Panc1 (cell line): ENCODE data around the gene UGT1A10. TPM values are rescaled to one million over a fixed set of nuclear protein-coding genes. Genes with fewer than 3 reads are reported as not detected.

Experiments
- ATAC-seq: fragments of 200-7000 bp; cut with Tn5 transposase; 2 replicates; pipeline ENCODE4 v1.9.1; 2020; ENCODE audit warnings: mild to moderate bottlenecking, moderate library complexity
- BruUV-seq: library from RNA; stranded (reverse); fragments of 400-500 nt; replicated peaks from 2 replicates; lab custom pipeline; 2021; lab: Mats Ljungman, UMichigan
- CTCF ChIA-PET: fragments of 300-600 bp; sonication (Branson Sonifier 250); formaldehyde crosslinking; loops from one replicate; lab custom pipeline; 2022; ENCODE audit warnings: antibody characterized with exemption; lab: Charles Lee
- POLR2A ChIA-PET: fragments of 300-600 bp; sonication (Branson Sonifier 250); formaldehyde crosslinking; loops from one replicate; lab custom pipeline; 2022; ENCODE audit warnings: antibody characterized with exemption; lab: Charles Lee
- DNase-seq: peaks from one replicate; pipeline ENCODE4 v3.0.0-alpha.2; 2010; ENCODE audit warnings: low read depth, low spot score
- H3K27ac ChIP-seq: 2 replicates; pipeline ENCODE4 v1.5.1; 2011; ENCODE audit warnings: mild to moderate bottlenecking, low read length, inconsistent platforms
- H3K27me3 ChIP-seq: fragments of 200-500 bp; sonication (Bioruptor generic); 2 replicates; pipeline ENCODE4 v1.6.0; 2014; ENCODE audit warnings: low read length, inconsistent platforms; ENCODE audit not compliant: control insufficient read depth, insufficient read depth
- H3K36me3 ChIP-seq: fragments of 200-500 bp; sonication (Bioruptor generic); 2 replicates; pipeline ENCODE4 v1.5.1; 2014; ENCODE audit warnings: inconsistent platforms, mild to moderate bottlenecking, low read length, moderate library complexity; ENCODE audit not compliant: control insufficient read depth, insufficient read depth
- H3K4me1 ChIP-seq: 2 replicates; pipeline ENCODE4 v1.5.1; 2011; ENCODE audit warnings: inconsistent platforms, mild to moderate bottlenecking, low read length, moderate library complexity; ENCODE audit not compliant: control insufficient read depth, insufficient read depth
- H3K4me3 ChIP-seq, 2 experiments: 2 replicates each; pipeline ENCODE4 v1.5.1; 2011 to 2012; ENCODE audit warnings: low read depth in 2 of 2, low read length in 2 of 2, mild to moderate bottlenecking in 2 of 2, inconsistent platforms in 1 of 2, moderate library complexity in 1 of 2
- H3K9me3 ChIP-seq: fragments of 200-500 bp; sonication (Bioruptor generic); 2 replicates; pipeline ENCODE4 v1.5.1; 2014; ENCODE audit warnings: low read depth, mild to moderate bottlenecking, inconsistent platforms, low read length, moderate library complexity; ENCODE audit not compliant: control insufficient read depth, insufficient read depth
- CTCF ChIP-seq: fragments of 450-650 bp; IDR thresholded peaks from 2 replicates; pipeline ENCODE4 v1.5.1; 2017; ENCODE audit warnings: mild to moderate bottlenecking
- POLR2AphosphoS5 ChIP-seq: IDR thresholded peaks from 2 replicates; pipeline ENCODE4 v1.6.1; 2012; ENCODE audit warnings: mild to moderate bottlenecking, low read depth, low read length, moderate library complexity
- REST ChIP-seq, 2 experiments: IDR thresholded peaks; 2 replicates each; pipeline ENCODE4 v1.6.1; 2011 to 2012; ENCODE audit warnings: low read depth in 2 of 2, control low read depth in 1 of 2, low read length in 1 of 2, mild to moderate bottlenecking in 1 of 2, moderate library complexity in 1 of 2; ENCODE audit not compliant: insufficient read depth in 1 of 2
- SIN3A ChIP-seq: IDR thresholded peaks from 2 replicates; pipeline ENCODE4 v1.6.1; 2012; ENCODE audit warnings: low read depth, mild to moderate bottlenecking, low read length, moderate library complexity, borderline replicate concordance; ENCODE audit not compliant: insufficient read depth
- TCF7L2 ChIP-seq: IDR thresholded peaks from 2 replicates; pipeline ENCODE4 v1.6.1; 2011; ENCODE audit warnings: mild to moderate bottlenecking, low read depth, low read length, inconsistent platforms
- in situ Hi-C: cut with HindIII; loops from 2 replicates; pipeline ENCODE4 v1.10.0; 2016; ENCODE audit warnings: low sequenced_read_pairs, low pct_unique_long_range_greater_than_20kb
- intact Hi-C: fragments of 100-400 bp; cut with micrococcal nuclease; formaldehyde crosslinking; loops from one replicate; pipeline ENCODE4 v1.10.0; 2022; ENCODE audit not compliant: unreplicated experiment
- total RNA-seq: library from RNA; stranded (reverse); gene quantifications from one replicate; pipeline ENCODE4 v1.2.1, GENCODE V29; 2021; ENCODE audit not compliant: unreplicated experiment

UGT1A10 gene
- total RNA-seq, 1 experiment from 2014 or later, result not detected

GRCh38 chr2:233604826-233605225 is 31.4 kb upstream of the UGT1A10 start:
- ATAC-seq, result no peak
- Histone ChIP-seq H3K4me1 (no peaks in the 10 kb centered on the region), H3K36me3 (no peaks in the 10 kb centered on the region), H3K27ac (no peak overlapping the region), H3K27me3 (peaks cover 4% of the 10 kb centered on the region; the same call in 1 of the 2 replicates), H3K9me3 (no peaks in the 10 kb centered on the region), H3K4me3 (no peak overlapping the region)
- ChIA-PET POLR2A (no interaction called here), CTCF (no interaction called here)
- intact Hi-C loops, result no loop called here
- TF ChIP-seq SIN3A (no peak), TCF7L2 (no peak), CTCF (no peak), REST (IDR thresholded peaks at IDR 0.05; ENCODE audit: insufficient read depth in 1 of 2, low read depth in 2 of 2, low read length in 1 of 2) (no peak), POLR2AphosphoS5 (no peak)
- in situ Hi-C loops, result no loop called here
- no TSS peak for BruUV-seq
- DNase-seq, result no peak

- Histone ChIP-seq H3K36me3 (no peaks in the 10 kb centered on the region), H3K9me3 (no peaks in the 10 kb centered on the region), H3K27me3 (peaks cover 4% of the 10 kb centered on the region; the same call in 1 of the 2 replicates), H3K4me3 (no peak overlapping the region), H3K4me1 (no peaks in the 10 kb centered on the region), H3K27ac (no peak overlapping the region)
- intact Hi-C loops, result no loop called here
- CTCF ChIA-PET, result no interaction called here
- BruUV-seq, result no TSS peak
- TF ChIP-seq CTCF, result no peak
- TF ChIP-seq POLR2AphosphoS5, result no peak
- no peak for TF ChIP-seq SIN3A
- TF ChIP-seq TCF7L2, result no peak
- TF ChIP-seq REST (IDR thresholded peaks at IDR 0.05; ENCODE audit: insufficient read depth in 1 of 2, low read depth in 2 of 2, low read length in 1 of 2), result no peak
- no peak for ATAC-seq
- in situ Hi-C loops, result no loop called here
- DNase-seq, result no peak
- POLR2A ChIA-PET, result no interaction called here
Observed at GRCh38 chr2:233605680-233606079, 30.6 kb upstream of the UGT1A10 start.
